Metanephros (tissue), 1 donor: Measurements from ENCODE around the gene EEIG1. TPM values are rescaled to one million over a fixed set of nuclear protein-coding genes. Genes with fewer than 3 reads are reported as not detected.

Experiments
- total RNA-seq: library from RNA; depleted of rRNA; stranded (reverse); fragments of >200 nt; gene quantifications from one replicate; pipeline ENCODE4 v1.2.3, GENCODE V29; 2014

The EEIG1 gene
- total RNA-seq = 14.0 TPM

GRCh38 chr9:127980706-127981558 is at the start of gene EEIG1:
EEIG1 (minus strand) TSS chr9:127980989; CDS start chr9:127980137, 852 bp downstream.

DNA sequence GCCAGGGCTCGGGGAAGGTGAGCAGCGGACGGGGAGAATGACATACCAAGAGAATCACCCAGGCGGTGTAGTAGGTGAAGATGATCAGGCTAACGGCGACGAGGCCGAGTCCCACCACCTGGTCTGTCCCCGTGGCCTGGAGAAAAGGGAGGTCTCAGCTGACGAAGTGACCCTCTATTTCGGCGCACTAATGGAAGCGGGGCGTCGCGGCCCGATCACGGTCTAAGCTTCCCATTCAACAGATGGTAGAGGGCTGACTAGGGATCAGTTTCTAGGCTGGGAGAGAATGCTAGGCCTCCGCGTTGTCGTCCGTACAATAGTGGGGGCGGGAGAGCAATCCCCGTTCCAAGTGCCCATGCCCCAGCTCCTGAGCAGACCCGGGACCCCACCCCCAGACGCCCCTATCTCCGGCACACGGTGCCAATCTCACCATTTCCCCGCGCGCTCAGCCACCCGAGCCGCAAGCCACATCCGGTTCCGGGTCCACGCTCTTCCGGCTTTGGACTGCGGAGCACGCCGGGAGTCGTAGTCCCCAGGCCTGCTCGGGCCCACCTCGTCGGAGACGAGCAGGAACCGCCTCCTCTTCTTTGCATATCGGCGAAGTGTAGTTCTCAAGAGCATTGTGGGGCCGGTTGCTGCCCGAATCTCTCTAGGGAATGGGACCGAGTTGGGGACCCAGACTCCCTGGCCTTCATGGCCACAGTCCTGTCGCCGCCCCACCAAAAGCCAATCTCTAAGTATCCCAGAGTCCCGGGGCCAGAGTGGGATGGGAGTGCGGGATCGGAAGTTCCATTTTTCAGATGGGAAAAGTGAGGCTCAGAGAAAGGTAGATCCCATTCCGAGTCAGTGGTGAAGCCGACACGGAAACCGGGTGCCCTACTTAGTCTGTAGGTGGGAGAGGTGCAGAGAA is 43.1 kb downstream of the EEIG1 start, which contains the start of gene DPM2:
Gene DPM2, minus strand, starts transcription at position 467 of the 910 bp plus-strand sequence. Its CDS starts 34 bp downstream, at position 433.

Other genes starting within 250 kb of the EEIG1 start
- 16.5 TPM for gene TOR2A, start 245.7 kb downstream of the EEIG1 start, total RNA-seq
- 22.4 TPM for gene SH2D3C, start 202.3 kb downstream of the EEIG1 start, total RNA-seq
- 50.9 TPM for gene CDK9, start 195.0 kb downstream of the EEIG1 start, total RNA-seq
- gene FPGS, start 178.1 kb downstream of the EEIG1 start, total RNA-seq = 58.9 TPM
- gene ENG, start 126.3 kb downstream of the EEIG1 start, total RNA-seq = 76.0 TPM
- 79.2 TPM for gene AK1, start 103.3 kb downstream of the EEIG1 start, total RNA-seq
- gene ST6GALNAC6, start 81.4 kb downstream of the EEIG1 start, total RNA-seq = 31.2 TPM
- gene ST6GALNAC4, start 63.9 kb downstream of the EEIG1 start, total RNA-seq = 28.8 TPM
- 2.3 TPM for gene PIP5KL1, start 50.2 kb downstream of the EEIG1 start, total RNA-seq
- 15.9 TPM for gene DPM2, start 43.1 kb downstream of the EEIG1 start, total RNA-seq
- 13.6 TPM for gene NAIF1, start 86.3 kb upstream of the EEIG1 start, total RNA-seq
- 32.7 TPM for gene SLC25A25, start 87.2 kb upstream of the EEIG1 start, total RNA-seq
- 68.0 TPM for gene PTGES2, start 146.7 kb upstream of the EEIG1 start, total RNA-seq
- 7.1 TPM for gene LCN2, start 168.5 kb upstream of the EEIG1 start, total RNA-seq
- 46.3 TPM for gene BBLN, start 179.3 kb upstream of the EEIG1 start, total RNA-seq
- 43.8 TPM for gene CIZ1, start 210.6 kb upstream of the EEIG1 start, total RNA-seq
- 71.9 TPM for gene DNM1, start 222.4 kb upstream of the EEIG1 start, total RNA-seq